GM08714 (cell line): ENCODE measurements around the gene PPL.

Experiments used
- H3K4me3 ChIP-seq: fragments of 200-500 bp; sonication (Bioruptor generic); 2 replicates; pipeline ENCODE4 v1.5.1; 2014; ENCODE audit warnings: mild to moderate bottlenecking, low read length, inconsistent platforms
- ZNF274 ChIP-seq: IDR thresholded peaks from 2 replicates; pipeline ENCODE4 v1.6.1; 2012; ENCODE audit warnings: mild to moderate bottlenecking, low read depth, low read length

PPL gene

DNA sequence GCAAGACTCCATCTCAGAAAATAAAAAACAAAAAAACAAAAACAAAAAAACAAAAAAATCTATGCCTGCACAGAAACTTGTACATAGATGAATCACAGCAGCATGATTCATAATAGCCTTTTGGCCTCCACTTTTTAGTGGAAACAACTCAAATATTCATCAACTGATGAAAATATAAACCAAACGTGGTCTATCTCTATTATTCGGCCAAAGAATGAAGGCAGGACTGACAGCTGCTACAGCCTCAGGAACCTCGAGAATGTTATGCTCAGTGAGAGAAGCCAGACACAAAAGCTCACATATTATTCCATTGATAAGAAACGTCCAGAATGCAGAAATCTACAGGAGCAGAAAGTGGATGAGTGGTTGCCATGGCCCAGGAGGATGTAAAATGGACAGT is 19.8 kb downstream of the PPL start:
- no peak for TF ChIP-seq ZNF274
- no peak overlapping the region for H3K4me3 ChIP-seq

DNA sequence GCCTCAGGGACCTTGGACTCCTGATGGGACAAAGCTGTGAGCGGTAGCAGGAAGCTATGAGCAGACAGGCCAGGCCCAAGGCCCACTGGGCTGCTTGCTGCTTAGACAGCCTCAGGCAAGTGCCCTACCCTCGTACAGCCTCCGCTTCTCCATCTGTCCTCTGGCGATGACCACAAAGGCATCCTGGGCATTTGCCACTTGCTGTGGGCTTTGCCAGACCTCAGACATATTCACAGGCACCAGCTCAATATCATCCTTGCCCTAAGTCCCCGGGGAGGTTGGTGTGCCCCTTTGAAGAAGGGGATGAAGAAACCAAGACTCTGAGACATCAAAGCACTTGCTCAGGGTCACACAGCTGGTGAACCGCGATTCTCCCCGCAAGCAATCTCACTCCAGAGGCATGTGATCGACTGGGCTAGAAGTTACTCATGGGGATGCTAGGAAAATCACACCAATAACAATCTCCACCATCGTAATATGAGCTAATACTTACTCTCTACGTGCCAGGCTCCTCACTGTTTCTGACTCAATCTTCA is 21.7 kb downstream of the PPL start:
- TF ChIP-seq ZNF274: no peak
- H3K4me3 ChIP-seq: no peak overlapping the region

DNA sequence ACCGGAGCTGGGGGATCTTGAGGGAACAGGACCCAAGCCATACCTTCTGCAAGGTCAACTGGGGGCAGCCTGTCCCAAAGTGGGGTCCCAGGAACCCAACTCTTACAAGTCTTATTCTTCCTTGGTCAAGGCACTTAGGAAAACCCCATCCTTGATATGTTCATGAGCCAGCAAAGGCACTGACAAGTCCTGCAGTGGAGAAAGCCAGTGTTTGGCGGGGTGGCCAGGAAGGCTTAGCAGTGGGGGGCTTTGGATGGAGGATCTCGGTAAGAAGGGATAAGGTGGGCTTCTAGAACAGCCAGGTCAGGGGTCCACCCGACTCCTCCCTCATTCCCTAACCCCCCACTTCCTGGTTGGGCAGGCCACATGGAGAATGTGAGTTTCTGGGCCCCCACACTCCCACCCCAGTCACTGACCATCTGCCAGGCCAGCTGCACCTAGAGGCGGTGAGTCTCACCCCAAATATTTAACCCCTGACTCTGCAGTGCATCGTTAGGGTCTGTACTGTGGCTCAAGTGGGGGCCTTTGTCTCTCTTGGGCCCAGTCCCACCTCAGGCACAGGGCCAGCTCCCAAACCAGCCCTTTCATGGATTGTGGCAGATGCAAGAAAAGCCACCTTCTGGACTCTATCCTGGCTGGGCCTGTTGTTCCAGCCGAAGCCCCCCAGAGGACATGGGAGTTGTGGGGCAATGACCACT is 22.3 kb downstream of the PPL start:
- no peak for TF ChIP-seq ZNF274
- H3K4me3 ChIP-seq: no peak overlapping the region

DNA sequence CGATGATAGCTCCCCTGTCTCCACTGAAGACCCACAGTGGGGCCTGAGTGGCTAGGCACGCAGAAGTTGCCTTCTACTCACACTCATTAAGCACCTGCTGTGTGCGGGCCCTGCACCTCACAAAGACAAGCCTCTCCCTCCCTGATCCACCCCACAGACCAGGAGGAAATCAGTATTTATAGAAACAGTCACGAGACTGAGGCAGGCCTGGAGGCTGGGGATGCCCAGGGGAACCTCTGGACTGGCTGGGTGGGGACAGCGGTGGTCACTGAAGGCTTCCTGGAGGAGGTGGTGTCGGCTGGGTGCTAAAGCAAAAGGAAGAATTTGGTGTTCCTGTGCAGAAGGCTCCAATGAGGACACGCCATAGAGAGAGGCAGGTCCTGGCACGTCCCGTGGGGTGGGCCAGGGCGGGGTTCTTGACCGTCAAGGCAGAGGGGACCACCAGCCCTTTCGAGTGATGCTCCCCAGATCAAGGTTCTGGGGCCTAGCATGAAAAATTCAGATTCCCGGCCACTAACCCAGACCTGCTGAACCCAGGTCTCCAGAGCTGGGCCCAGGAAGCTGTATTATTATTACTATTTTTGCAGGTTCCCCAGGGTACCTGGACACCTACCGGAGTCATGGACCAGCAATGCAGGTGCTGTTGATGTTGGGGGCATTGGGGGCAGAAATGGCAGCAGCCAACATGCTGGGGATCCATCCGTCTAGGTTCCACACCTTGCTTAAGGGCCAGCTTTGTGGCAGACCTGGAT is 23.0 kb downstream of the PPL start:
- TF ChIP-seq ZNF274: no peak
- H3K4me3 ChIP-seq: no peak overlapping the region

- TF ChIP-seq ZNF274: no peak
- H3K4me3 ChIP-seq: no peak overlapping the region
Observed at GRCh38 chr16:4913130-4913773, 23.7 kb downstream of the PPL start.

GRCh38 chr16:4911970-4912386 is 25.0 kb downstream of the PPL start:
- no peak overlapping the region for H3K4me3 ChIP-seq
- TF ChIP-seq ZNF274: no peak

- H3K4me3 ChIP-seq: no peak overlapping the region
- no peak for TF ChIP-seq ZNF274
Observed at GRCh38 chr16:4910828-4911227, 26.1 kb downstream of the PPL start.

- TF ChIP-seq ZNF274: no peak
- no peak overlapping the region for H3K4me3 ChIP-seq
Observed at GRCh38 chr16:4909825-4910224, 27.1 kb downstream of the PPL start.

GRCh38 chr16:4908854-4909401 is 28.0 kb downstream of the PPL start:
- TF ChIP-seq ZNF274: no peak
- no peak overlapping the region for H3K4me3 ChIP-seq

GRCh38 chr16:4904942-4905615 is 31.9 kb downstream of the PPL start:
- no peak for TF ChIP-seq ZNF274
- no peak overlapping the region for H3K4me3 ChIP-seq

GRCh38 chr16:4904108-4904941 is 32.6 kb downstream of the PPL start:
- TF ChIP-seq ZNF274: no peak
- no peak overlapping the region for H3K4me3 ChIP-seq

DNA sequence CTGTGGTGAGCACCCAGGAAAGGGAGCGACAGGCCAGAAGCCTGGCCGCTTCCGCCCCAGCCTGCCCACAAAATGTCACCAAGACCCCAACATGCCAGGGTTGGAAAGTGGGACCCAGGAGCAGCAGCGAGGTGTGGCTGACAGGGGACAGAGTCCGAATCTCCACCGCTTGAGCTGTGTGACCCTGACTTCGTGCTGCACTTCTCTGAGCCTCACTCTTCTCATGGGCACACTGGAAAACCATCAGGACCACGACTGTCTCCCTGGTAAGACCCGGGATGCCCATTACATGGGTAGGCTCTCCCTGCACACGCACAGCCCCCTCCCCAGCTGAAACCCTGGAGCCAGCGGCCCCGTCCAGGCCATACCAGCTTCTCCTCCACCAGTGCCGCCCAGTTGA is 34.9 kb downstream of the PPL start:
- no peak overlapping the region for H3K4me3 ChIP-seq
- no peak for TF ChIP-seq ZNF274

DNA sequence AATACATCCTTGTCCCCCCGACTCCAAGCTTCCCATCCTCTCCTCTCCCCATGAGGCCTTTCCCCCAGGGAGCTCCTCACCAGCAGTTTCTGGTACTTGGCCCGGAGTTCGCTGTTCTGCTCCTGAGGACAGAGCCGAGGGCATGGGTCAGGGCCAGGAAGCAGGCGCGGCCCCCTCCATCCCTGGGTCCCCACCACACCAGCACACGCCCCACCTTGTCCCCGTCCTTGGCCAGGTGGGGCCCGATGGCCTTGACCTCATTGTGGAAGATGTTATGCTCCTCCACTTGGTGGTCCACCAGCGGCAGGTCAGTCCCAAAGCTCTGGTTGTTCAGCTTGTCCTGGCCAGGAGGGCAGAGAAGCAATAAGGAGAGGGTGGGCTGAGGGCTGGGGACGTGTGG is 36.2 kb downstream of the PPL start:
- no peak for TF ChIP-seq ZNF274
- no peak overlapping the region for H3K4me3 ChIP-seq

DNA sequence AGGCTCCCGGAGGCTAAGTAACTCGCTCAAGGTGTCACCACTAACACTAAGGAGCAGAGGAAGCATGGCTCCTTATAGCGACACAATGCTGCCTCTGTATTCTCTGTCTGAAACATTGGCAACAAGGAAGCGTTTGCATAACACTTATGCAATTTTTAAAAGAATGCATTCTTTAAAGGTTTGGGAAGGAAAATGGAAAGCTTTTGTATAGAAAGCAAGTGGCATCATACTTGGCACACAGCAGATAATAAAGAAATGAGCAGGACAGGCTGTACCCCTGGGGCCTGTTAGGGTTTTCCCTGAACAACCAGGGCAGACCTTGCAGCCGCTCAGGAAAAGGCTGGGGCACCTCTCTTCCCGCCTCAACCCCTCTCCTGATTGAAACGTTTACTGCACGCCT is 36.9 kb downstream of the PPL start:
- H3K4me3 ChIP-seq: no peak overlapping the region
- no peak for TF ChIP-seq ZNF274
